H9 (cell line): ENCODE measurements around the gene ZBED1. TPM values are rescaled to one million over a fixed set of nuclear protein-coding genes. Genes with fewer than 3 reads are reported as not detected.

Experiments
- DNase-seq: peaks from one replicate; pipeline ENCODE4 v3.0.0-alpha.2; 2017
- H2AFZ ChIP-seq: one replicate; pipeline ENCODE4 v1.6.1; 2013; ENCODE audit warnings: mild to moderate bottlenecking, low read length, control low read depth, moderate library complexity
- H2AK5ac ChIP-seq: 2 replicates; pipeline ENCODE4 v1.6.1; 2013; ENCODE audit warnings: low read length, control low read depth, mixed read lengths; ENCODE audit not compliant: insufficient read length
- H2BK120ac ChIP-seq: one replicate; pipeline ENCODE4 v1.6.1; 2013; ENCODE audit warnings: low read depth, mild to moderate bottlenecking, low read length, control low read depth, inconsistent platforms; ENCODE audit not compliant: poor library complexity, severe bottlenecking
- H2BK12ac ChIP-seq: 2 replicates; pipeline ENCODE4 v1.6.1; 2013; ENCODE audit warnings: low read length, control low read depth, mixed read lengths, low read depth; ENCODE audit not compliant: insufficient read length
- H2BK15ac ChIP-seq: 2 replicates; pipeline ENCODE4 v1.6.1; 2013; ENCODE audit warnings: low read depth, low read length, control low read depth
- H2BK20ac ChIP-seq: one replicate; pipeline ENCODE4 v1.6.1; 2013; ENCODE audit warnings: low read depth, mild to moderate bottlenecking, low read length, control low read depth, inconsistent platforms; ENCODE audit not compliant: poor library complexity, severe bottlenecking
- H2BK5ac ChIP-seq: 2 replicates; pipeline ENCODE4 v1.6.1; 2013; ENCODE audit warnings: low read length, control low read depth, mixed read lengths; ENCODE audit not compliant: insufficient read length
- H3K14ac ChIP-seq: 2 replicates; pipeline ENCODE4 v1.6.1; 2013; ENCODE audit warnings: low read length, control low read depth; ENCODE audit not compliant: insufficient read depth
- H3K18ac ChIP-seq: 2 replicates; pipeline ENCODE4 v1.6.1; 2013; ENCODE audit warnings: low read depth, mild to moderate bottlenecking, mixed read lengths, low read length, control low read depth; ENCODE audit not compliant: insufficient read length
- H3K23ac ChIP-seq: 2 replicates; pipeline ENCODE4 v1.6.1; 2013; ENCODE audit warnings: low read length, control low read depth, mixed read lengths, low read depth; ENCODE audit not compliant: insufficient read length
- H3K23me2 ChIP-seq: 2 replicates; pipeline ENCODE4 v1.6.1; 2013; ENCODE audit warnings: low read depth, mild to moderate bottlenecking, mixed read lengths, low read length, control low read depth; ENCODE audit not compliant: insufficient read length, poor library complexity, severe bottlenecking
- H3K27ac ChIP-seq: 2 replicates; pipeline ENCODE4 v1.5.1; 2013; ENCODE audit warnings: low read length, control low read depth, mixed read lengths, low read depth; ENCODE audit not compliant: insufficient read length
- H3K27me3 ChIP-seq: 2 replicates; pipeline ENCODE4 v1.6.1; 2013; ENCODE audit warnings: low read length, control low read depth, inconsistent platforms; ENCODE audit not compliant: insufficient read depth
- H3K4ac ChIP-seq: 2 replicates; pipeline ENCODE4 v1.6.1; 2013; ENCODE audit warnings: low read depth, mild to moderate bottlenecking, control low read depth, inconsistent platforms, low read length, moderate library complexity
- H3K4me1 ChIP-seq: 2 replicates; pipeline ENCODE4 v1.6.1; 2013; ENCODE audit warnings: low read length, control low read depth, inconsistent platforms; ENCODE audit not compliant: insufficient read depth
- H3K4me2 ChIP-seq: 2 replicates; pipeline ENCODE4 v1.6.1; 2013; ENCODE audit warnings: low read length, control low read depth, mixed read lengths; ENCODE audit not compliant: insufficient read length, insufficient read depth
- H3K56ac ChIP-seq: 2 replicates; pipeline ENCODE4 v1.6.1; 2013; ENCODE audit warnings: low read depth, mild to moderate bottlenecking, mixed read lengths, low read length, control low read depth; ENCODE audit not compliant: insufficient read length
- H3K79me1 ChIP-seq: 2 replicates; pipeline ENCODE4 v1.6.1; 2013; ENCODE audit warnings: low read depth, mild to moderate bottlenecking, moderate library complexity, low read length, control low read depth, inconsistent platforms; ENCODE audit not compliant: insufficient read depth, poor library complexity, severe bottlenecking
- H3K79me2 ChIP-seq: 2 replicates; pipeline ENCODE4 v1.6.1; 2013; ENCODE audit warnings: low read length, control low read depth, inconsistent platforms; ENCODE audit not compliant: insufficient read depth
- H3K9ac ChIP-seq: 2 replicates; pipeline ENCODE4 v1.6.1; 2013; ENCODE audit warnings: low read length, control low read depth, mixed read lengths; ENCODE audit not compliant: insufficient read length; ENCODE audit errors: extremely low read depth
- H3K9me3 ChIP-seq: one replicate; pipeline ENCODE4 v1.6.1; 2013; ENCODE audit warnings: low read depth, low read length, inconsistent platforms; ENCODE audit not compliant: control insufficient read depth
- H3T11ph ChIP-seq: one replicate; pipeline ENCODE4 v1.6.1; 2013; ENCODE audit warnings: mild to moderate bottlenecking, low read length, control low read depth, inconsistent platforms
- H4K20me1 ChIP-seq: one replicate; pipeline ENCODE4 v1.6.1; 2013; ENCODE audit not compliant: control insufficient read depth, insufficient read length, insufficient read depth
- H4K5ac ChIP-seq: 2 replicates; pipeline ENCODE4 v1.6.1; 2013; ENCODE audit warnings: low read depth, mild to moderate bottlenecking, mixed read lengths, low read length, control low read depth; ENCODE audit not compliant: insufficient read length
- H4K8ac ChIP-seq: replicated peaks from 2 replicates; pipeline ENCODE4 v1.6.1; 2013; ENCODE audit warnings: low read length, control low read depth, mixed read lengths, low read depth; ENCODE audit not compliant: insufficient read length
- H4K91ac ChIP-seq: 2 replicates; pipeline ENCODE4 v1.6.1; 2013; ENCODE audit warnings: low read depth, mild to moderate bottlenecking, moderate library complexity, mixed read lengths, low read length, control low read depth; ENCODE audit not compliant: insufficient read length
- H3K27ac Mint-ChIP-seq, 3 experiments: 2 replicates in 2 of 3; 3 replicates in 1 of 3; pipeline ENCODE4 v1.8.0; 2020 to 2021; ENCODE audit warnings: mixed read lengths in 3 of 3, mild to moderate bottlenecking in 1 of 3, moderate library complexity in 1 of 3
- H3K27me3 Mint-ChIP-seq: 2 replicates; pipeline ENCODE4 v1.8.0; 2021; ENCODE audit warnings: low read depth, mild to moderate bottlenecking, moderate library complexity, mixed read lengths
- H3K36me3 Mint-ChIP-seq, 3 experiments: 2 replicates in 2 of 3; 3 replicates in 1 of 3; pipeline ENCODE4 v1.8.0; 2020 to 2021; ENCODE audit warnings: low read depth in 3 of 3, mixed read lengths in 3 of 3; ENCODE audit not compliant: insufficient read depth in 1 of 3
- H3K4me1 Mint-ChIP-seq, 2 experiments: 2 replicates each; pipeline ENCODE4 v1.8.0; 2020; ENCODE audit warnings: mixed read lengths in 2 of 2
- H3K4me3 Mint-ChIP-seq, 2 experiments: 2 replicates in 1 of 2; 3 replicates in 1 of 2; pipeline ENCODE4 v1.8.0; 2020 to 2021; ENCODE audit warnings: mild to moderate bottlenecking in 2 of 2, mixed read lengths in 2 of 2, moderate library complexity in 1 of 2
- H3K9me3 Mint-ChIP-seq, 2 experiments: 2 replicates in 1 of 2; 3 replicates in 1 of 2; pipeline ENCODE4 v1.8.0; 2020; ENCODE audit warnings: mild to moderate bottlenecking in 2 of 2, mixed read lengths in 2 of 2, moderate library complexity in 1 of 2
- CTCF ChIP-seq: fragments of 200-600 bp; sonication (generic); conservative IDR thresholded peaks from 3 replicates; pipeline ENCODE4 v1.8.0; 2021; ENCODE audit warnings: antibody characterized with exemption, mild to moderate bottlenecking
- WGBS: extraction: QIAGEN DNeasy Blood & Tissue Kit; methylation state at CpG from one replicate; pipeline ENCODE4 v1.1.7; 2013; ENCODE audit warnings: missing lambda C conversion rate, low lambda C conversion rate, mixed read lengths; ENCODE audit not compliant: insufficient read length; ENCODE audit errors: extremely low coverage; 5-methylcytosine and 5-hydroxymethylcytosine counted together
- total RNA-seq: library from RNA; stranded (reverse); gene quantifications from 2 replicates; pipeline ENCODE4 v1.2.1, GENCODE V29; 2021

The ZBED1 gene
- total RNA-seq, 1 experiment from 2014 or later = 61.1 TPM

GRCh38 chrX:2485789-2486345, 14.9 kb downstream of the ZBED1 start:
- Mint-ChIP-seq H3K27ac (peak overlapping the region; percentile 40 to 79 (median 75); a peak in 6 of 7 replicates), H3K27me3 (no peaks in the 10 kb centered on the region), H3K4me1 (peaks cover 31 to 38% of the 10 kb centered on the region in 2 experiments), H3K4me3 (no peak overlapping the region; a peak in 1 of 5 replicates), H3K9me3 (no peaks in the 10 kb centered on the region), H3K36me3 (peaks cover 36 to 54% (median 46%) of the 10 kb centered on the region in 3 experiments; a peak in 6 of 7 replicates)
- no peak overlapping the region for H2AFZ ChIP-seq
- H3K23me2 ChIP-seq = peaks cover 3% of the 10 kb centered on the region
- H3K23ac ChIP-seq = no peak overlapping the region
- no peak overlapping the region for H3K14ac ChIP-seq
- H2AK5ac ChIP-seq = no peak overlapping the region
- H3K56ac ChIP-seq = no peak overlapping the region
- H2BK12ac ChIP-seq = no peak overlapping the region
- no peak overlapping the region for H3K4ac ChIP-seq
- H4K91ac ChIP-seq = no peak overlapping the region
- no peak for TF ChIP-seq CTCF
- no peak overlapping the region for H2BK20ac ChIP-seq
- H3K9ac ChIP-seq = no peak overlapping the region
- no peak overlapping the region for H2BK5ac ChIP-seq
- no peak overlapping the region for H3K27ac ChIP-seq
- H2BK120ac ChIP-seq = no peak overlapping the region
- no peak overlapping the region for H4K5ac ChIP-seq
- H3K9me3 ChIP-seq = no peaks in the 10 kb centered on the region
- no peaks in the 10 kb centered on the region for H3K27me3 ChIP-seq
- H4K20me1 ChIP-seq = no peaks in the 10 kb centered on the region
- H2BK15ac ChIP-seq = no peak overlapping the region
- no peak overlapping the region for H3K4me2 ChIP-seq
- no peaks in the 10 kb centered on the region for H3K79me1 ChIP-seq
- H3K79me2 ChIP-seq = peaks cover 2% of the 10 kb centered on the region; the same call in 1 of the 2 replicates
- no peak overlapping the region for H4K8ac ChIP-seq
- no peak for DNase-seq
- H3K4me1 ChIP-seq = peaks cover 3% of the 10 kb centered on the region
- no CpG with 5 or more reads among the region's 10 CpGs for WGBS
- H3K18ac ChIP-seq = no peak overlapping the region
- H3T11ph ChIP-seq = no peak overlapping the region
